ENCODE data around the gene MAPK8IP2.

DNA sequence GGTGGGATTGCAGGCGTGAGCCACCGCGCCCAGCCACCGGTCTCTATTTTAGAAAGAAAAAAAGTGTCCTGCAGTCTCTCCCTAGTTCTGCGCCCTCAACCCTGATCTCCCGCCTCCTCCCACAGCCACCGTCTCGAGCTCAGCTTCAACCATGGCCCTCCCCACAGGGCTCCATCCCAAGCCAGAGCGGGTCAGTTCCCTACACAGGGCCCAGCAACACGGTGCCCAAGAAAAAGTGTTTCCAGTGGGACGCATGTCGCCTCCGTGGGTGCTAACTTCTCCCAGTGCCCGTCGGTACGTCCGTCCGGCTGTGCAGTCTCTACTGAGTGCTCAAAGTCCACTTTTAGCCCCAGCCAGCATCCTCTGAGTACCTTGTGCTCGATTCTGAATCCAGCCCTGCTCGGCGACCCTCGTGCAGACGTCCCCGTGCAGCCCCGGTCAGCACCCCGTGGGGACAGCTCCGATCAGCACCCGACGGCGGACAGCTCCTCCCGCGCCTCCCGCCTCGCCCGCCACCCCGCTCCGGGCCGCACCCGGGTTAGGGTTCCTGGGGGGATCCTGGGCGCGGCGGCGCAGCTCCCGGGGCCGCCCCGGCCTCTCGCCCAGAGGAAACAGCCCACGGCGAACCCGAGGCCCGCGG is 657 bp upstream of the MAPK8IP2 start:
- no peak for TF ChIP-seq SP1 (IDR thresholded peaks at IDR 0.05; ENCODE audit: low read depth, low read length)
- TF ChIP-seq, protein P1, sequence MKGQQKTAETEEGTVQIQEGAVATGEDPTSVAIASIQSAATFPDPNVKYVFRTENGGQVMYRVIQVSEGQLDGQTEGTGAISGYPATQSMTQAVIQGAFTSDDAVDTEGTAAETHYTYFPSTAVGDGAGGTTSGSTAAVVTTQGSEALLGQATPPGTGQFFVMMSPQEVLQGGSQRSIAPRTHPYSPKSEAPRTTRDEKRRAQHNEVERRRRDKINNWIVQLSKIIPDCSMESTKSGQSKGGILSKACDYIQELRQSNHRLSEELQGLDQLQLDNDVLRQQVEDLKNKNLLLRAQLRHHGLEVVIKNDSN (IDR thresholded peaks at IDR 0.05; ENCODE audit: borderline replicate concordance, extremely low read length, insufficient read depth, low read depth, low read length): no peak
- TF ChIP-seq CEBPB (IDR thresholded peaks at IDR 0.05; ENCODE audit: borderline replicate concordance in 1 of 2, low read depth in 2 of 2, low read length in 2 of 2): no peak
- no peak for TF ChIP-seq SUPT20H (IDR thresholded peaks at IDR 0.05; ENCODE audit: borderline replicate concordance, control insufficient read depth, low read depth, low read length)
- TF ChIP-seq ZNF384 (IDR thresholded peaks at IDR 0.05; ENCODE audit: borderline replicate concordance, low read depth, low read length): no peak
- no peak for TF ChIP-seq CHD4 (IDR thresholded peaks at IDR 0.05)
- TF ChIP-seq EED (IDR thresholded peaks at IDR 0.05; ENCODE audit: low read depth): no peak
- no peak for TF ChIP-seq TCF7 (IDR thresholded peaks at IDR 0.05; ENCODE audit: borderline replicate concordance)
- TF ChIP-seq SMC3 (IDR thresholded peaks at IDR 0.05; ENCODE audit: borderline replicate concordance, low read length): no peak
- no peak for TF ChIP-seq BACH1 (IDR thresholded peaks at IDR 0.05; ENCODE audit: borderline replicate concordance)
- TF ChIP-seq, protein P2, sequence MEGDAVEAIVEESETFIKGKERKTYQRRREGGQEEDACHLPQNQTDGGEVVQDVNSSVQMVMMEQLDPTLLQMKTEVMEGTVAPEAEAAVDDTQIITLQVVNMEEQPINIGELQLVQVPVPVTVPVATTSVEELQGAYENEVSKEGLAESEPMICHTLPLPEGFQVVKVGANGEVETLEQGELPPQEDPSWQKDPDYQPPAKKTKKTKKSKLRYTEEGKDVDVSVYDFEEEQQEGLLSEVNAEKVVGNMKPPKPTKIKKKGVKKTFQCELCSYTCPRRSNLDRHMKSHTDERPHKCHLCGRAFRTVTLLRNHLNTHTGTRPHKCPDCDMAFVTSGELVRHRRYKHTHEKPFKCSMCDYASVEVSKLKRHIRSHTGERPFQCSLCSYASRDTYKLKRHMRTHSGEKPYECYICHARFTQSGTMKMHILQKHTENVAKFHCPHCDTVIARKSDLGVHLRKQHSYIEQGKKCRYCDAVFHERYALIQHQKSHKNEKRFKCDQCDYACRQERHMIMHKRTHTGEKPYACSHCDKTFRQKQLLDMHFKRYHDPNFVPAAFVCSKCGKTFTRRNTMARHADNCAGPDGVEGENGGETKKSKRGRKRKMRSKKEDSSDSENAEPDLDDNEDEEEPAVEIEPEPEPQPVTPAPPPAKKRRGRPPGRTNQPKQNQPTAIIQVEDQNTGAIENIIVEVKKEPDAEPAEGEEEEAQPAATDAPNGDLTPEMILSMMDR (IDR thresholded peaks at IDR 0.05 in 2 of 3, conservative IDR thresholded peaks at IDR 0.05 in 1 of 3; ENCODE audit: control insufficient read depth in 2 of 3, extremely low read depth in 1 of 3, insufficient read depth in 1 of 3, low read depth in 3 of 3, low read length in 3 of 3): no peak
- TF ChIP-seq SIN3A (IDR thresholded peaks at IDR 0.05; ENCODE audit: low read depth, low read length): peak; percentile 96
